HG02678 (cell line): Measurements from ENCODE around the gene TMEM209.
"Not testable (repeated sequence)": the region's sequence is repeated elsewhere in the genome, so short reads cannot be mapped to it uniquely, and the experiment has no call there.

Source experiments
- ATAC-seq: cut with Tn5 transposase; IDR thresholded peaks from one replicate; pipeline ENCODE4 v1.9.1; 2021; ENCODE audit warnings: mild to moderate bottlenecking, moderate library complexity; ENCODE audit not compliant: unreplicated experiment

TMEM209 gene

GRCh38 chr7:130174237-130174959 lies 30.8 kb downstream of the TMEM209 start:
- ATAC-seq = no peak

GRCh38 chr7:130162196-130162595 lies 43.0 kb downstream of the TMEM209 start:
- ATAC-seq = no peak

GRCh38 chr7:130160455-130160854 lies 44.8 kb downstream of the TMEM209 start:
- no peak for ATAC-seq

- no peak for ATAC-seq
Measured at GRCh38 chr7:130160023-130160422, 45.2 kb downstream of the TMEM209 start.

GRCh38 chr7:130157700-130158099 lies 47.5 kb downstream of the TMEM209 start:
- no peak for ATAC-seq

- no peak for ATAC-seq
Measured at GRCh38 chr7:130156140-130156539, 49.1 kb downstream of the TMEM209 start.

GRCh38 chr7:130154501-130155317 lies 50.5 kb downstream of the TMEM209 start:
- ATAC-seq = no peak

GRCh38 chr7:130154131-130154500 lies 51.1 kb downstream of the TMEM209 start:
- ATAC-seq = no peak

- no peak for ATAC-seq
Measured at GRCh38 chr7:130153211-130153908, 51.8 kb downstream of the TMEM209 start.

DNA sequence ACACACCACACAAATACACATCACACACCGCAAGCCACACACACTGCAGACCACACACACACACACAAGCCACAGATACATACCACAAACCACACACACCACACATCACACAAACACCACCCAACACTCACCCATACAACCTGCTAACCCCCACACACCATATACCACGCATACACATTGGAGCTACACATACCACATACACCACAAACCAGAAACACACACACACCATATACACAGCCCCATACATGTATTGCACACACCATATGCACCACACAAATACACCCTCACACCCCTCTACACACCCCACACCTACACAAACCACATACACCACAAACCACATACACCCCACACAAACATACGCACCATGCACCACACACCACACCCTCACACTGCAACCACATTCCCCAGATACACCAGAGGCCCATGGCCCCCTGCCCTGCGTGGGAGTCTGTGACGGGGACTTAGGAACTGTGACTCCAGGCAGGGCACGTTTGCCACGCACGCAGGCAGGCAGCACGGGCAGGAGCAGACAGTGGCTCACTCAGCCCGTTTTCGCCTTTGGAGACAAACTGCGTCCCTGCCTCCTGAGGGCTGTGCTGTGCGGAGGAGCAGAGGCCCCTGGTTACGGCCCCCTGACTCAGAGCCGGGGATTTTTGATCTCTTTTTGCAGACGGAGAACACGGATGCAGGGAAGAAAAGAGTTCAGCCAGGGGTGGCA lies 52.6 kb downstream of the TMEM209 start:
- ATAC-seq = no peak

DNA sequence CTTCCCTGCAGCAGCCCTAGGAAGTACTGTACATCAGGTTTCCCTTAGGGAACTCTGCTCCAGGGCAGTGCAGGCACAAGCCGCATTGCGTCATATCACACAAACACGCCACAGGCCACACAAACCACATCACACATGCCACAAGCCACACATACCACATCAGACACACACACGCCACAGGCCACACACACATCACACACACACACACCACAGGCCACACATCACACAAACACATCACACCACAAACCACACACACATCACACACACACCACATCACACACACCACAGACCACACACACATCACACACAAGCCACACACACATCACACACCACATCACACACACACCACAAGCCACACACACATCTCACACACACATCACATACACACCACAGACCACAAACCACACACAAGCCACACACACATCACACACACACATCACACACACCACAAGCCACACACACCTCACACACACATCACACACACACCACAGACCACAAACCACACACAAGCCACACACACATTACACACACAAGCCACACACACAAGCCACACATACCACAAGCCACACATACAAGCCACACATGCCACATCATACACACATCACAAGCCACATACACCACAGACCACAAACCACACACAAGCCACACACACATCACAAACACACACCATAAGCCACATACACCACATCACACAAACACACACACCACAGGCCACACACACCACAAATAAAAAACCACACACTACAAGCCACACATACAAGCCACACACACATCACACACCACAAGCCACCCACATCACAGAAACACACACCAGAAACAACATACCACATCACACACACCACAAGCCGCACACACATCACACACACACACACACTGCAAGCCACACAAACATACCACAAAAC lies 53.4 kb downstream of the TMEM209 start:
- no peak for ATAC-seq

DNA sequence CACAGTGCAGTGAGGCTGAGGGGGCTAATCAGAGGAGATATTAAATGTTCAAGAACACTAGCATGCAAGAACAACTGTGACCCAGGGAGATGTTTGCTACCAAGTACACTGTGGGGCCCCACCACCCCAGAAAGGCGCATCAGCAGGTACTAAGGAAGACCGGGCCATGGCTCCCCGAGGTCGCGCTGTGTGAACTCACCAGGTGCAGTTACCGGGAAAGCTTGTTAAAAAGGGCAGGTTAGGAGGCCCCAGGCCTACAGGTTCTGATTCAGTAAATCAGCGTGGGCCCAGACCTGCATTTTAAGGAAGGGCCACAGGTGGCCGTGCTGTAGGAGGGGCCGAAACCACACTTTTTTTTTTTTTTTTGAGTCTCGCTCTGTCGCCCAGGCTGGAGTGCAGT lies 54.6 kb downstream of the TMEM209 start:
- no peak for ATAC-seq

DNA sequence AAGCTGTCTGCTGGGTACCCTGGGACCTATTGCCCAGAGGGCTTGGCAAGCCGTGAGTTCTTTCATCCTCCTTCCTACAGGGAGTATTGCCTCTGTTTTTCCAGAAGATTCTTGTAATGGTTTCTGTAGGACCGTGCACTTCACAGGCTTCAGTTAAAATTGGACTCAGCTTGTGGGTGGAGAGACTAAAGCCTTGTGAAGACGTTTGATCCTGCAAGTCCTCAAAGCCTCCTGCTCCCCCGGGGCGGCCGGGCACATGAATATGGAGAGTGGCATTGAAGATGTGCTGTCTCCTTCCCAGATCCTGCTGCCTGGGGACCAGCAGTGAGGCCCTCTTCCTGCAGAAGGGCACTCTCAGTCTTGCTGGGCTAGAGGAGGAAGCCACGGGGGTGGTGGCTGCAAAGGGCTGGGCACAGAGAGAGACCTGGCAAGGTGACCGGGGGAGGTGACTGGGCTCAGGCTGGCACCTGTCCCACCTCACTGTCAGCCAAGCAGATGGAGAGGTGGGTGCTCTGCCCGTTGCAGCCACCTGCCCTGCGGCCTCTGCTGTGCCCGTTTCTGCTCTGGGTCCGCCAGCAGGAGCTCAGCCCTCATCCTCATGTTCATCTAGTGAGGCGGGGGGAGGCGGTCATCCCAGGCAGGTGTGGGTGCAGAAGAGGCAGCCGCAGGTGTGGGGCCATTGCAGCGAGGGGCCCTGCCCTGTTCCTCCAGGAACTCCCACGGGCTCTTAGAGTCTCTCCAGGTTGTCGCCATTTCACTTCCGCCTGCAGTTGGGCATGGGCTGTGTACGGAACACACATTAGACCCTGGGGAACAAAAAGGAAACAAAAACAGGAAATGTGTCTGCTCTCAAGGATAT lies 55.7 kb downstream of the TMEM209 start:
- peak; percentile 63 for ATAC-seq

DNA sequence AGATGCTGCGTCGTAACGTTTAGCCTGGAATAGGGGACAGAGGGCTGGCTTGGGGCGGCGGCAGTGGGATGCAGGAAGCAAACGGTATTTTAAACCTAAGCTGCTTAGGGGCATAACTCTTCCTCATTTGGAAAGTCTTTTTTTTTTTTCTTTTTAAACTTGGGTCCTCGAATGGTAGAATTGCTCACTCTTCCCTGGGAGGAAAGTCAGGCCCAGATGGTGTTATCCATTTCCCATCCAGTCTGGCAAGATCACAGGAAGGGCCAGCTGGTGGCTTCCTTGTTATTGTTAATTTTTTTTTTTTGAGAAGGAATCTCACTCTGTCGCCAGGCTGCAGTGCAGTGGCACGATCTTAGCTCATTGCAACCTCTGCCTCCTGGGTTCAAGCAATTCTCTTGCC lies 56.6 kb downstream of the TMEM209 start:
- no peak for ATAC-seq

DNA sequence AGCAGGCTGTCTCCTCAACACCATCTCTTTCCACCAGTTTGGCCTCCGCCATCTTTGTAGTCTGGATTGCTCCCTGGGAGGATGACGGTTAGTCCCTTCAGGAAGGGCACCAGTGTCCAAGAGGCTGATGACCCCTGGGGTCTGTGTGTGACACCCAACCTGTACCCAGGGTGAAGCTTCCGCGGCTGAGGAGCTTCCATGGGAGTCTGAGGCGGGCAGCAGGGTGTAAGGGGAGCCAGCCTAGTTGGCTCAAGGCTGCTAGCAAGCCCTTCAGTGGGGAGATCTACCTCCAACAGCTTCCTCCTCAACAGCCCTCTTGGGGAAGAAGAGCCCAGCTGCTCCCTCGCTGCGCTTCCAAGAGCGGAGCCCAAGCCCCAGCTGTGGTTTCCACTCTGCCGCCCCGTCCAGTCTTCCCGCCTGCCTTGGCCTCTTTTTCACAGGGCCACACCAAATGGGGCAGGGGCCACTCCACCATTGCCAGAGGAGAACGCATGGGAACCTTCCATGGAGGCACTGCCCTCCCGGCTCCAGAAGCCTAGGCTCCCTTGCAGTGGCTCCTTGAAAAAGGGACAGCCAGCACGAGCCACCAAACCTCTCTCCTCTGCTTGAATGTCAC lies 57.4 kb downstream of the TMEM209 start:
- no peak for ATAC-seq

GRCh38 chr7:130146693-130147405 lies 58.4 kb downstream of the TMEM209 start:
- no peak for ATAC-seq

- ATAC-seq = not testable (repeated sequence)
Measured at GRCh38 chr7:130146142-130146541, 59.1 kb downstream of the TMEM209 start.
